MCF 10A (cell line): ENCODE results near the gene AKIRIN1. TPM values are rescaled to one million over a fixed set of nuclear protein-coding genes. Genes with fewer than 3 reads are reported as not detected.

Source experiments
- BruUV-seq: library from RNA; stranded (reverse); fragments of 400-500 nt; replicated peaks from 2 replicates; lab custom pipeline; 2021; lab: Mats Ljungman, UMichigan
- CTCF ChIA-PET: fragments of 300-600 bp; sonication (Branson Sonifier 250); formaldehyde crosslinking; extraction: SDS; loops from one replicate; lab custom pipeline; 2021; ENCODE audit warnings: antibody characterized with exemption, inconsistent platforms; lab: Yijun Ruan, JAX
- POLR2A ChIA-PET: fragments of 300-600, 350-650 bp; sonication (Branson Sonifier 250); formaldehyde crosslinking; extraction: SDS; loops from one replicate; lab custom pipeline; 2020; ENCODE audit warnings: antibody characterized with exemption, inconsistent platforms; lab: Yijun Ruan, JAX
- DNase-seq: peaks from one replicate; pipeline ENCODE4 v3.0.0-alpha.2; 2018; ENCODE audit not compliant: unreplicated experiment
- H3K27ac Mint-ChIP-seq: one replicate; pipeline ENCODE4 v1.8.0; 2022; ENCODE audit warnings: mild to moderate bottlenecking, low read depth, mixed read lengths; ENCODE audit not compliant: unreplicated experiment
- H3K27me3 Mint-ChIP-seq: one replicate; pipeline ENCODE4 v1.8.0; 2022; ENCODE audit warnings: mixed read lengths; ENCODE audit not compliant: insufficient read depth, unreplicated experiment
- H3K36me3 Mint-ChIP-seq: one replicate; pipeline ENCODE4 v1.8.0; 2022; ENCODE audit warnings: mild to moderate bottlenecking, moderate library complexity, mixed read lengths; ENCODE audit not compliant: insufficient read depth, unreplicated experiment
- H3K4me1 Mint-ChIP-seq: one replicate; pipeline ENCODE4 v1.8.0; 2022; ENCODE audit warnings: mixed read lengths; ENCODE audit not compliant: insufficient read depth, unreplicated experiment
- H3K4me3 Mint-ChIP-seq: one replicate; pipeline ENCODE4 v1.8.0; 2022; ENCODE audit warnings: mild to moderate bottlenecking, moderate library complexity, mixed read lengths; ENCODE audit not compliant: unreplicated experiment
- H3K9me3 Mint-ChIP-seq: one replicate; pipeline ENCODE4 v1.8.0; 2022; ENCODE audit warnings: mixed read lengths; ENCODE audit not compliant: unreplicated experiment
- intact Hi-C: fragments of 100-400 bp; cut with micrococcal nuclease; formaldehyde crosslinking; loops from 2 replicates; pipeline ENCODE4 v1.14.1; 2022
- total RNA-seq: library from RNA; stranded (reverse); gene quantifications from 2 replicates; pipeline ENCODE4 v1.2.3, GENCODE V29; 2022
- TF ChIP-seq, protein P1 (sequence below): fragments of 200-600 bp; IDR thresholded peaks from one replicate; pipeline ENCODE4 v1.8.0; 2022; ENCODE audit warnings: antibody characterized with exemption, mild to moderate bottlenecking; ENCODE audit not compliant: unreplicated experiment

Gene AKIRIN1
- total RNA-seq, 1 experiment from 2014 or later, result 59.0 TPM

DNA sequence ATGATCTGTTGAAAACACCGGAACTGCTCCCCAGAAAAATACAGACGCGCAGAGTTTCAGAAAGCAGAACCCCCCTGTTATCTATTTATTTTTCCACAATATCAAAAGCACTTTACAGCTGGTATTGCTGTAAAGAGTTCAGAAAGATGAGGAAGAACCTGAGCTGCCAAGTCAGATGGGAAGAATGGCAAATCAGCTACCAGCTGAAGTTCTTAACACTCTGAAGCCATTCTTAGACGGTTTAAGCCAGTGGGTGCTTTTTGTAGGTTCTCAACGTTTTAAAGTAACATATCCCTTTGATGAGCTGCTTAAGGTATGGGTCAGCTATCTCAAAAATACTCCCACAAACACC is 714 bp upstream of the AKIRIN1 start:
- intact Hi-C loops, result no loop called here
- ChIA-PET POLR2A (interaction anchor here (0.7 to 2.0 kb wide), 9 partner anchors 8 to 132 kb away, joined by 3 to 16 read pairs (median 4); partner anchors contain the start of genes MYCBP, NDUFS5 and RHBDL2), CTCF (interaction anchor here (0.5 kb wide), 1 partner anchor 44 kb away, joined by 3 read pairs; no protein-coding TSS in a partner anchor)
- Mint-ChIP-seq H3K27ac (peak overlapping the region; percentile 42), H3K27me3 (no peaks in the 10 kb centered on the region), H3K4me3 (peak overlapping the region; percentile 79), H3K4me1 (peaks cover 27% of the 10 kb centered on the region), H3K36me3 (peaks cover 16% of the 10 kb centered on the region), H3K9me3 (no peaks in the 10 kb centered on the region)
- TF ChIP-seq, protein P1, sequence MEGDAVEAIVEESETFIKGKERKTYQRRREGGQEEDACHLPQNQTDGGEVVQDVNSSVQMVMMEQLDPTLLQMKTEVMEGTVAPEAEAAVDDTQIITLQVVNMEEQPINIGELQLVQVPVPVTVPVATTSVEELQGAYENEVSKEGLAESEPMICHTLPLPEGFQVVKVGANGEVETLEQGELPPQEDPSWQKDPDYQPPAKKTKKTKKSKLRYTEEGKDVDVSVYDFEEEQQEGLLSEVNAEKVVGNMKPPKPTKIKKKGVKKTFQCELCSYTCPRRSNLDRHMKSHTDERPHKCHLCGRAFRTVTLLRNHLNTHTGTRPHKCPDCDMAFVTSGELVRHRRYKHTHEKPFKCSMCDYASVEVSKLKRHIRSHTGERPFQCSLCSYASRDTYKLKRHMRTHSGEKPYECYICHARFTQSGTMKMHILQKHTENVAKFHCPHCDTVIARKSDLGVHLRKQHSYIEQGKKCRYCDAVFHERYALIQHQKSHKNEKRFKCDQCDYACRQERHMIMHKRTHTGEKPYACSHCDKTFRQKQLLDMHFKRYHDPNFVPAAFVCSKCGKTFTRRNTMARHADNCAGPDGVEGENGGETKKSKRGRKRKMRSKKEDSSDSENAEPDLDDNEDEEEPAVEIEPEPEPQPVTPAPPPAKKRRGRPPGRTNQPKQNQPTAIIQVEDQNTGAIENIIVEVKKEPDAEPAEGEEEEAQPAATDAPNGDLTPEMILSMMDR, result no peak
- DNase-seq, result no peak
- BruUV-seq, result TSS peak; percentile 62

DNA sequence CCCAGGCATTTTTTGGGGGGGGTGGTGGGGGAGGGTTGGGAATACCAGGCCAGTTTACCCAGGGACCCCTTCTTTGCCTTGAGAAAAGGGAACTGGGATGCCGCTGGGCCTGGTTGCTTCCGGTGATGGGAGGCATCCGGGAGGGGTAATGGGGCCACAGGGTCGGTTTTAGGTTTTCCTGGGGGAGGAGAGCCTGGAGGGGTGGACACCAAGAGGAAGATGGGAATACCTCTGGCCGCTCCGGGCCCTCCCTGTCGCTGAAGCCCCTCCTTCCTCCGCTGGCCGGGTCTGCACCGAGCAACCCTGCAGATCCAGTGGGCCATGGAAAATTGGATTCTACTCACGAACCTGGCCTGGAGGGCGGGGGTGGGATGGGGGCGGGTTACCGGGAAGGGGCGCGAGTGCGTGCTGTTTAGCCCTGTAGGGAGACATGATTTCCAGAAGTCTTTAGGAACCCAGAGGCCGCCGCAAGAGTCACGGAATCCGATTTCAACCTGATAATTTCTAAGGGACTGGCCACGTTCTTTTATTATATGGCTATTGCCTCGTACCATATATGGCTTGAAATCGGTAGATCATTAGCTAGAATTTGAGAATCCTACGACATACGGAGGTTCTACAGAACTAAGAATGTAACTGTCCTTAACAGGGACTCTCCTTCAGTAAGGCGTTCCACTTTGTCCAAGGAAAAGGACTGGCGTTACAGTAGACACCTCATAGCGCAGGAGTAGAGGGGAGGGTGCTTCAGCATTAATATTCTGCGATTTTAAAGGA is 749 bp downstream of the AKIRIN1 start:
- ChIA-PET CTCF (interaction anchor here (0.6 to 0.8 kb wide), 2 partner anchors 28 to 121 kb away, joined by 4 read pairs; no protein-coding TSS in a partner anchor), POLR2A (interaction anchor here (0.7 to 2.7 kb wide), 15 partner anchors 10 to 965 kb away, joined by 3 to 19 read pairs (median 4); partner anchors contain the start of genes GJA9, MYCBP, NDUFS5 and RHBDL2)
- Mint-ChIP-seq H3K27me3 (no peaks in the 10 kb centered on the region), H3K36me3 (peaks cover 30% of the 10 kb centered on the region), H3K27ac (peak overlapping the region; percentile 76), H3K4me1 (peaks cover 15% of the 10 kb centered on the region), H3K4me3 (peak overlapping the region; percentile 79), H3K9me3 (no peaks in the 10 kb centered on the region)
- TF ChIP-seq, protein P1, result no peak
- intact Hi-C loops, result loop anchor here (1.0 to 2.0 kb wide), 2 partner anchors 34 to 119 kb away; partner anchors contain the start of genes MYCBP and NDUFS5
- no TSS peak for BruUV-seq
- DNase-seq, result peak; percentile 30

DNA sequence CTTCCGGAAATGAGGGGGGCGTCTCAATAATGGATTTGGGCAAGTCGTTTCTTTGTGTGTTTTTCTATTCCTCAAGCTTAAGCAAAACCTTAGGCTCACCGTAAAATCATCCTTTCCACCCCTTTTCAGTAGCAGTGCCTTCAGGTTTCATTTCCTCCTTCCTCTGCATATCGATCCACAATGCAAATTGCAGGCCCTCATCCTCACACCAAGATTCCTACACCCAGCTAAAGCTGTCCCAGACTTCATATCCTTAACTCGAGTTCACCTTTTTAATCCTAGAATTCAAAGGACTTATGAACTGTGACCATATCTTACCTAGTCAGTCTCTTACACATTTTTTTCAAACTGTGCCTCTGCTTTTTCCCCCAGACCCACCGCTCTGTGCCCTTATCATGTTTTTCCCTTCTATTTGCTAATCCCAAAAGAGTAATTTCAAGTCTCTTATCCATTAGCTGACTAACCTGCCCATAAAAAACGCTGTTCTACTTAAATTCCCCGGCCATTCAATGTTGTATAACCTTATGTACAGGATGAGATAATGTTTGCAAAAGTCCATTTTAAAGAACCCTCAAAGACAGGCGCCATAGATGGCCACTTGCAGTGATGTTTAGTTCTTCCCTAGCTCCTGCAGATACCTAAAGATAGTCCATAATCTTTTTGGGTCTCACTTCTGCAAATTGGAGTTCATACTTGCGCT is 1.5 kb downstream of the AKIRIN1 start:
- H3K4me1 Mint-ChIP-seq, result peaks cover 15% of the 10 kb centered on the region
- TF ChIP-seq, protein P1, result no peak
- intact Hi-C loops, result loop anchor here (2.0 kb wide), 1 partner anchor 120 kb away; the partner anchor contains the start of gene MYCBP
- H3K27me3 Mint-ChIP-seq, result no peaks in the 10 kb centered on the region
- H3K36me3 Mint-ChIP-seq, result peaks cover 38% of the 10 kb centered on the region
- POLR2A ChIA-PET, result interaction anchor here (0.5 to 2.7 kb wide), 20 partner anchors 11 to 966 kb away, joined by 3 to 19 read pairs (median 4); partner anchors contain the start of genes GJA9, MYCBP, NDUFS5 and RHBDL2
- CTCF ChIA-PET, result interaction anchor here (0.6 to 1.3 kb wide), 6 partner anchors 29 to 1153 kb away, joined by 3 to 5 read pairs (median 4); no protein-coding TSS in a partner anchor
- TSS peak; percentile 48 for BruUV-seq
- H3K27ac Mint-ChIP-seq, result peak overlapping the region; percentile 76
- no peak for DNase-seq
- H3K9me3 Mint-ChIP-seq, result no peaks in the 10 kb centered on the region
- H3K4me3 Mint-ChIP-seq, result peak overlapping the region; percentile 79
